ENCODE measurements around the gene PTPRK.

The PTPRK gene

GRCh38 chr6:128162423-128162822 is 358.0 kb downstream of the PTPRK start:
- in situ Hi-C loops (cut with HindIII; ENCODE audit: low sequenced_read_pairs) = no loop called here

DNA sequence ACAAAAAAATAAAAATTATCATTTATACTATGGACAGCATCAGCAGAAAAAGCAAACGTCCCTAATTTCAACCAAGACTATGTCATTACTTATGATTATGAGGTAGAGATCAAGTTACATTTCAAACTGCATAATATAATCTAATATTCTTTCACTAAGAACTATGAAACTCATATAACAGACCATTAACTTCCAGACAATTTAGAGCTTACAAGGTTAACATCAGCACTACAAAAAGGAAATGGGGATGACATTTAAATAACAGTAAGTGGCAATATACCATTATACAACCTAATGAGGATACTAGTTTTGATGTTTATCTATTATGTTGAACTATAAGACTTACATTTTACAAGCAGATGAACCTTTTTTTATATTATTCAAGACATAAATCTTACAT is 358.6 kb downstream of the PTPRK start:
- TF ChIP-seq, protein P1, sequence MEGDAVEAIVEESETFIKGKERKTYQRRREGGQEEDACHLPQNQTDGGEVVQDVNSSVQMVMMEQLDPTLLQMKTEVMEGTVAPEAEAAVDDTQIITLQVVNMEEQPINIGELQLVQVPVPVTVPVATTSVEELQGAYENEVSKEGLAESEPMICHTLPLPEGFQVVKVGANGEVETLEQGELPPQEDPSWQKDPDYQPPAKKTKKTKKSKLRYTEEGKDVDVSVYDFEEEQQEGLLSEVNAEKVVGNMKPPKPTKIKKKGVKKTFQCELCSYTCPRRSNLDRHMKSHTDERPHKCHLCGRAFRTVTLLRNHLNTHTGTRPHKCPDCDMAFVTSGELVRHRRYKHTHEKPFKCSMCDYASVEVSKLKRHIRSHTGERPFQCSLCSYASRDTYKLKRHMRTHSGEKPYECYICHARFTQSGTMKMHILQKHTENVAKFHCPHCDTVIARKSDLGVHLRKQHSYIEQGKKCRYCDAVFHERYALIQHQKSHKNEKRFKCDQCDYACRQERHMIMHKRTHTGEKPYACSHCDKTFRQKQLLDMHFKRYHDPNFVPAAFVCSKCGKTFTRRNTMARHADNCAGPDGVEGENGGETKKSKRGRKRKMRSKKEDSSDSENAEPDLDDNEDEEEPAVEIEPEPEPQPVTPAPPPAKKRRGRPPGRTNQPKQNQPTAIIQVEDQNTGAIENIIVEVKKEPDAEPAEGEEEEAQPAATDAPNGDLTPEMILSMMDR (IDR thresholded peaks at IDR 0.05; ENCODE audit: low read depth, low read length) = no peak
- no peak for DNase-seq (ENCODE audit: low read depth, low spot score)
- in situ Hi-C loops (cut with HindIII; ENCODE audit: low sequenced_read_pairs) = no loop called here

More at GRCh38 chr6:128162423-128162822, 358.0 kb downstream of the PTPRK start:
- TF ChIP-seq, protein P1 (IDR thresholded peaks at IDR 0.05; ENCODE audit: low read depth, low read length) = no peak
- no peak overlapping the region for H3K4me3 ChIP-seq (ENCODE audit: low read depth, low read length)
- no peak for DNase-seq (ENCODE audit: low read depth, low spot score)

GRCh38 chr6:128161263-128161662 is 359.1 kb downstream of the PTPRK start:
- no peak for DNase-seq (ENCODE audit: low read depth, low spot score)
- TF ChIP-seq, protein P1 (IDR thresholded peaks at IDR 0.05; ENCODE audit: low read depth, low read length) = no peak
- in situ Hi-C loops (cut with HindIII; ENCODE audit: low sequenced_read_pairs) = no loop called here
- no peak overlapping the region for H3K4me3 ChIP-seq (ENCODE audit: low read depth, low read length)

More for the DNA sequence above, 358.6 kb downstream of the PTPRK start:
- no peak overlapping the region for H3K4me3 ChIP-seq (ENCODE audit: low read depth, low read length)

DNA sequence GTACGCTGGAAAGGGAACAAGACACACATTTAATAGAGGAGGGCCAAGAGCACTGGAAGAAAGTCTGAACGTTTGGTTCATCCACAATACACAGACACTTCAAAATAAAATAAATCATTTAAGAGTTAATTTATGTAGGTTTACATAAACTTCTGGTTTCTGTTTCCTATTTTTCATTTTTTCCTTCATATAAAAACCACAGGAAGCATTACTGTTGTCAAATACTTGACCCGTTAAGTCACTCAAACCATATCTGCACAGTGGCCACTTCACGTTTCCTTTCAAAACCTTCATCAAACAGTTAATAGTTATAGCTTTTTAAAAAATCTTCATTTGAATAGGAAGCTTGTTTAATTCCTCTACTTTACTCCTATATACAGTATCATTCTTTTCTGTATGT is 361.9 kb downstream of the PTPRK start:
- no peak overlapping the region for H3K4me3 ChIP-seq (ENCODE audit: low read depth, low read length)
- in situ Hi-C loops (cut with HindIII; ENCODE audit: low sequenced_read_pairs) = no loop called here
- TF ChIP-seq, protein P1 (IDR thresholded peaks at IDR 0.05; ENCODE audit: low read depth, low read length) = no peak
- peak; percentile 36 for DNase-seq (ENCODE audit: low read depth, low spot score)

GRCh38 chr6:128156321-128157111 is 363.9 kb downstream of the PTPRK start:
- no peak for DNase-seq (ENCODE audit: low read depth, low spot score)
- TF ChIP-seq, protein P1 (IDR thresholded peaks at IDR 0.05; ENCODE audit: low read depth, low read length) = no peak
- in situ Hi-C loops (cut with HindIII; ENCODE audit: low sequenced_read_pairs) = no loop called here
- no peak overlapping the region for H3K4me3 ChIP-seq (ENCODE audit: low read depth, low read length)

DNA sequence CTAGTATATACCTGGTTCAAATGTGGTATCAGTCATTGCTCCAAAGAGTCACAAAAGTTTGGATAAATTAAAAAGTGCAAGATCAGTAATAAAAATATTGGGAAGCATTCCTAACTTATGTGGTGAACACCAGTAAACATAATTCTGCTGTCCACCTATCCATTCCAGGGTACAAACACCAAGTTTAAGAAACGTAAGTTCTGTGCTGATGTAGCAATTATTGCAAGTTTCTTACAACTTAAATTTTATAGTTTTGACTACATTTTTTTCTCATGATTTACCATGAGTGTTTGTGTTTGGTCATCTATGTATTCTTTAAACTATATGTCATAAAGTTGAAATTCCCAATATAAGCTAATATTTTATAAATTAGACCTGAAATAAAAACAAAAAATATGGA is 364.6 kb downstream of the PTPRK start:
- in situ Hi-C loops (cut with HindIII; ENCODE audit: low sequenced_read_pairs) = no loop called here
- TF ChIP-seq, protein P1 (IDR thresholded peaks at IDR 0.05; ENCODE audit: low read depth, low read length) = no peak
- H3K4me3 ChIP-seq (ENCODE audit: low read depth, low read length) = no peak overlapping the region
- no peak for DNase-seq (ENCODE audit: low read depth, low spot score)
